ENCODE data around the gene C5orf58.
"Not testable (repeated sequence)": the region's sequence is repeated elsewhere in the genome, so short reads cannot be mapped to it uniquely, and the experiment has no call there.

The C5orf58 gene

DNA sequence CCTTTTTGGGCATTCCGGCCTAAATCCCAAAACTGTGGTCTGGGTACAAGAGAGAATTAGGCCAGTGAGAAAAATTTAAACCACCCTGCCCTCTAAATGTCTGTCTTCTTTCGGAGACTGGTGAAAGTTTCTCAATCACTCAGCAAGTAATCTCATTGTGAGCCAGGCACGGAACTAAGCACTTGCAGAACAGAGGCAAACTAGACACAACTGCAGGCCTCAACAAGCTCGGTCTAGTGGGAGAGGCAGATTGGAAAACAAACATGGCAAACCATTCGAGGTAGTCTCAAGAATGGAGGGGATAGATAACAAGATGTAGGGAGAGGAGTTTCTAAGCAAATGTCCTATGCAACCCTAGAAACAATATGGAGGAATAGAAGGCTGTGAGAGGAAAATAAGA is 8.9 kb upstream of the C5orf58 start:
- DNase-seq (ENCODE audit: low read depth in 2 of 2) = no peak

DNA sequence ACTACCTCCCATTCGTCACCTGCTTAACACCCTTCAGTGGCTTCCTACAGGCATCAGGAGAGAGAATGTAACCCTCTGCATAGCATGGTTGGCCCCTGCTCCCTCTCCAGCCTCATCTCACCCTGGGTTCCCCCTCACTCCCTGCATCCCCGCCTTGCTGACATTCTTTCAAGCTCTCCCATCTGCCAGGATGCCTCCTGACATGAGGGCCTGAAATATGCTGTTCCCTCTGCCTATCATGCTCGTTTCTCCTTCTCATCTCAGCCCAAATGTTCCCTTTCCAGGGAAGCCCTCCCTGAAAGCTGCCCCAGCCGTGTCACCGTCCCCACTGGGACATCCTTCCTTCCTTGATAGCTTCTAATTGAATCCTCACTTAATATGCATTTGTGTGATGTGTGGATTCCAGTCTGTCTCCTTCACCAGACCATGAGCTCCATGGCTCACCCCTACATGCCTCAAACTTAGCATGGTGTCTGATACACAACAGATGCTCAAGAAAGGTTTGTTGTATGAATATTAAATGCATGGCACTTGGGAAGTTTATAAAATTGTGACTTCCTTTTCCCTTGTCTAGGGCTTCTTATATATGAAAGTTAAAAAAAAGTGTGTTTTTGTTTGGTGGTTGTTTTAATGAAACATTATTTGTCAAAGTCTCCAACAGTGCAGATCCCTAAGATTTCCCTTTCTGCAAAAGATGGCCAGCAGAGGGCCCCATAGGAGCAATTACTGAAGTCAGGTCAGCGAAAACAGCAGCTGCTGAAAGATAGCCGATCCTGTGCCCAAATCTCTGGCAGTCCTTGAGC is 7.3 kb upstream of the C5orf58 start:
- DNase-seq (ENCODE audit: low read depth in 2 of 2) = peak; percentile 36 to 51

DNA sequence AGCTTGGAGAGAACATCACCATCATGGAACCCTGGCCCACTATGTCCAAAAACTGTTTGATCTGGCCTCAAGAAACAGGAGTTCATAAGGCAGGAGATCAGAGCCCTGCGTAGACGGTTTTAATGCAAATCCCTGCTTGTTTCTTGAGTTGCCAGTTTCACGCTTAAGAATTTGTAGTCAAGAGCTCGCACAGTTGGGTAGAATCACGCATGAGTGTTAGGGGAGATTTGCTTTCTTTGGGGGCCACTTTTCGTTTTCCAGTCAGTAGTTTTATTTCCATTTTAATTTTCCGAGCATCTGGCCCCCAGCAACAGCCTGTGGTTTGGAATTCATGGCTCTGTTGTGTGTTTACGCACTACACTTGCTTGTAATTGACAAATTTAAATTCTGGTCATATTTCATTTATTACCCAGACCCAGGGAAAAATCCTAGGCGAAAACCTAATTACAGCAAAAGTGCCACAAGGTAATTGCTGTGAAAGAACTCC is 6.6 kb upstream of the C5orf58 start:
- DNase-seq (ENCODE audit: low read depth in 2 of 2) = no peak

DNA sequence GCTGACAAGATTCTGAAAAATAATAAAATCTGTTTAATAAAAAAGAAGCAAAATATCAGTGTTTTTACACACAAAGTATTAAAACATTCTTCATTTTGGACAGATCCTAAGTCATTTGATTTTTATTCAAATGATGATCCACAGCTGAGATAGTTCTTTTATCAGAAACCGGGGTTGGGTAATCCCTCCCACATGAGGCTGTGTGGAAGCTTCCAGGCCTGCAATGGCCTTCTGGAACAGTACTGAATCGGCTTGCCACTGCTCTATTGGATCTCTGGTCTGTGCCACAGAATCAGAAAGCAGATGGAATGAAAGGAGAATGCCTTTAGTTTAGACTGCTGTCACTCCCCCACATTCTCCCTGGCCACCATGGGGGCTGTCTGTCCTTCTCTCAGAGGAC is 6.1 kb upstream of the C5orf58 start:
- no peak for DNase-seq (ENCODE audit: low read depth in 2 of 2)

DNA sequence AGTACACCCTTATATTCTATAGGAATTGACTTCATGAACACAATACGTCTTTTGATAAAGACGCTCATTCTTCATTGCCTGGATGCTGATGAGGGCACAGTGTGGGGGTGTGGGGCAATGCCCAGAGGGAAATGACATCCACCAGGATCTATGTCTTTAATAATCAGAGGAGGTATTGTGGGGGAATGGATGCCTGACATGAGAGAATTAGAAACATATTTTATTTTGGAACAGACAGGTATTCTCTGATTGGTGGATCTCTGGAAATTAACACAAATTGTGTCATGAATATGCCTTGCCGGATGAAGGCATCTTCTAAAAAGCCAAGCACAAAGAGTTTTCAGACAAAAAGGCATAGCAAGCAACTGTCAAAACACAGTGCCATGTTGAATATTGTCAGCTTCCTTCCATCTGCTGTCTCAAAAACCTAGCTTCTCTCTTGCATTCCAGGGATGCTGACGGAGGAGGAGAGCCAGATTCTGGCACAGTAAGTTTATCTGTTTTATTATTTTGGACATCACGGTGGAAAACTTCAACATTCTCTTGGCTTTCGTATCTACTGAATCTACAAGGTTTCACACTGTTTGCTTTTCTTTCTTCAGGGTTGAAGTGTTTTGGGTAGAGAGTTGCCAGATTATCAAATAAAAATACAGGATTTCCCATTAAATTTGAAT is 3.9 kb upstream of the C5orf58 start:
- no peak for DNase-seq (ENCODE audit: low read depth in 2 of 2)

DNA sequence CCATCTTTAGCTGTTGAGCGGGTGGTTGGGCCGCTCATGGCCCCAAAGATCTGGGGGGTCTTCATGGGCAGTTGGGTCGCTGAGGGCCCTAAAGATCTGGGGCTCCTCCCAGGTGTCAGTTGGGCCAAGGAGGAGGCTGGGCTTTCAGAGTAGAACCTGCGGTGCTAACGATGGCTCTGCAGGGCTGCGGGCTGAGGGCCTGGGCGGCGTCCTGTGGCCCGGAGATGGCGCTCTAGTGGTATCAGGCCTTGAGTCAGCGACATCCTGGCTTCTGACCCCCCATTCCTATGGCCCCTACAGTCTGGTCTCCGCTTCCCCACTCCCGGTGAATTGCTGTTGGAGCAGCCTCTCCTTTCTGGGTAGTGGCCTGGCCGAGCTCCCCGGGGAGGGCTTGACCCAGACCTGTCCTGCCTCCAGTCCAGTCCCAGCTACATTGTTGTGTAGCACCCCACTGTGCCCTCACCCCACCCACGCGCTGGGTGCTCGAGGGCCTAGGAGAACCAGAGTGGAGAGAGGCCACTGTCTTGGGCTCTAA is 640 bp downstream of the C5orf58 start:
- no peak for DNase-seq (ENCODE audit: low read depth in 2 of 2)

DNA sequence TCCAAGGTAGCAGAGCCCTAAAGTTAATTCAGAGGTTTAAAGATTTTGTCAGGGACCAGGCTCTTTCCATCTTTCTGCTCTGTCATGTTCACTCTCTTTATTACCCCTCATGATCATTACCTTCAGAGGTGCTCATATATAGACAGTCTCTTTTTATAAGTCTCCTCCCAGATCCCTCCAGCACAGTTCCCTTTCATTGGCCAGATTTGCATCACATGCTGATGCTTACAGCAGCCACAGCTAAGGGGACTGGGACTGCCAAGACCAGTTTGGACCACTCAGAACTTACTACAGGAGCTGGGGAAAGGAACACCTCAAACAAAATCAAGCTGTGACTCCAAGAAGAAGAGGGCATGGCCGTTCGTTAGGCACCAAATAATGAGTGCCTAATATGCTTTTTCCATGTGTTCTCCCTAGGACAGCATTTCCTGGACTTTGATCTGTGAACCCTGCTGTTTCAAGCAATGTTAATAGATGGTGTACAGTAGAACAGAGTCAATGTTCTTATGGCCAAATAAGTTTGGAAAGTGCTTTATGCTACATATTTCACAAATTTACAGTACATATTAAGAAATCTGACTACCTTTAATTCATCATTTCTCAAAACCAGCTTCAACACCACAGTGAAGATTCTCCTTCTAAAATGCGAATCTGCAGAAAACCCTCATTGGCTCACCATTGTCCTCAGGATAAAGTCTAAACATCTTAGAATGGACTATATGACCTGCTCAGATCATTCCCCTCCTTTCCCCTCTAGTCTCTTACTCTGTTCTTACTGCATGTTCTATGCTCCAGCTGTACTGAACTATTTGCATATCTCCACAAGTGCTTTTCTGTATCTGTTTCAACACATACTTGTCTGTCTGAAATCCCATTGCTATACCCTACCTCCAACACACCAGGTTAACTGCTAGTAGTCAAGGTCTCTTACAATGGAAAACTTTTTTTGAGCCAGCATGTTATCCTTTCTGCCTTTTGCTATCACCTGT is 3.4 kb downstream of the C5orf58 start:
- no peak for DNase-seq (ENCODE audit: low read depth in 2 of 2)

DNA sequence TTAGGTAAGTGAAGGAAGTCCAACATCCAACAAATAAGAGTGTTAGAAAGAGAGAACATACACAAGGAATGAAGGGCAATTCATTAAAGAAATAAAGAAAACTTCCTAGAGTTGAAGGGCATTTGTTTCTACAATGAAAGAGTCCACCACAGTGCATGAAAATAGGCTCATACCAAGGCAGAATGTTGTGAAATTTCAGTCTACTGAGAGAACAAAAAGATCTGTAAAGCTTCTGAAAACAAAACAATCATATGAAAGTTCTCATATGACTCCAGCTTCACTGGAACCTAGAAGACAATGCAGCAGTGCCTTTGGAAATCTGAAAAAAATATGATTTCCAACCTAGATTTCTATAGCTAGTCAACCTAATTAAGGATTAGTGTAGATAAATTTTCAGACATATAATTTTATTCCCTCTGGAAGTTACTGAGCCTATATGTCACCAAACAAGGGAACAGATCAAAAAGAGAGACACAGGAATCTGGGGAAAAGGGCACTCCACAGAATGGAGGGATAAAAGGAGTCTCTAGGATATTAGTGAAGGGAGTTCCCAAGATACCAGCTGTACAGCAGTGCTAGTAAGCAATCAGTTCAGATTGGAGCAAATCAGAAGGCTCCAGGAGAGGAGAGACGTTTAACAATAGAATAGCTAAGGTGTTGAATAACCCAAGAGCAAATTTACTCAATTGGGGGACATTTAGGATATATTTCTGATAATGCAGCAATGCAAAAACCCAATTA is 5.8 kb downstream of the C5orf58 start:
- no peak for DNase-seq (ENCODE audit: low read depth in 2 of 2)

DNA sequence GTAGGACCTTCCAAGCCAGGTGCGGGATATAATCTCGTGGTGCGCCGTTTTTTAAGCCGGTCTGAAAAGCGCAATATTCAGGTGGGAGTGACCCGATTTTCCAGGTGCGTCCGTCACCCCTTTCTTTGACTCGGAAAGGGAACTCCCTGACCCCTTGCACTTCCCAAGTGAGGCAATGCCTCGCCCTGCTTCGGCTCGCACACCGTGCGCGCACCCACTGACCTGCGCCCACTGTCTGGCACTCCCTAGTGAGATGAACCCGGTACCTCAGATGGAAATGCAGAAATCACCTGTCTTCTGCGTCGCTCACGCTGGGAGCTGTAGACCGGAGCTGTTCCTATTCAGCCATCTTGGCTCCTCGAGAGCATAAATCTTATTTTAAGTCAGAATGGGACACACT is 12.7 kb downstream of the C5orf58 start:
- DNase-seq (ENCODE audit: low read depth in 2 of 2) = not testable (repeated sequence)

DNA sequence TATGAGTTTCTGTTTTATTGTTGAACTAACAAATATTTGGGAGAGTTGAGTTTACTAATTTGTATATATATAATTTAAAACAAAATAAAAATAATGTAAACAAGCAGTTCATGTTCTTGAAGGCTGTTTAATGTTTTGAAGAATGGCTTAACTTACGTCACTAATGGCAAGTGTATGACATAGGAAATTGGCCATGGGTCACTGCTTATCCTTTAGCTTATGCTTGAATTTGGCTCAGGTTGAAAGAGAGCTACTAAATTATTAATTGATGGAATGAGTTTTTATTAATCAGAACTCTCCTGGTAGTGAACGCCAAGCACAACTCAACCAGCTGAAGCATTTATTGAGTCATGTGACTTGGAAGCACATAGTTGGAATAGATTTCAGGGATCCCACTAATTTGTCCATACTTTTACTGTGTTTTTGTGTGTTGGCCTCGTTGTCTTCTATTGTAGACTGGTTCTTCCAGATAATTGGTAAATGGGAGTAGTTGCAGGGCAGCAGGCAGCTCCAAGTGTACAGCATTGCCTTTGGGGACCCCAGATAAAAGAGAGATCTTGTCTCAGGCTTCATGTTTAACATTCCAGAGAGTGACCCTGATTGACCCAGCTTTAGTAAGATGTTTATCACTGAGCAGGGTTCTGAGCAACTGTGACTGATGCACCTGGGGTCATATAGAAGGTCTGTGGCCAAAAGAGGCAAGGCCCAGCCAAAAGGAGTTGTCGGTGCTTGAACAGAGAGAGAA is 13.5 kb downstream of the C5orf58 start:
- DNase-seq (ENCODE audit: low read depth in 2 of 2) = no peak

DNA sequence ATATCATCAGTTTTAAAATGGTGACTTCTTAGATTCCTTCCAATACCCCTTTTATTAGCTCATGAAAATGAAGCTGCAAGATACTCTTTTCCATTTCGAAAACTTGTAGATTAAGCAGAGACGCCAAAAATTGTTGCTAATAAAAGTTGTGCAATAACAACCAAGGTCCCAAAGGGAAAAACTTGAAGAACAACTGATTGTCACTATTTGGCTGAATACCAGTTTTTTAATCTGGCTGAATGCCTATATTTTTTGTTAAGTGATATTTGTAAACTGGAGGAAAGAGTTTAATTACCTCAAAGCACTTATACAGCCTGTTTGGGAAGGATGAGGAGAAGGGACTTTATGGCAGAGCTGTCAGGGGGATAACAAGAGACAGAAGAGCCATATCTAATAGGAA is 14.6 kb downstream of the C5orf58 start:
- no peak for DNase-seq (ENCODE audit: low read depth in 2 of 2)

DNA sequence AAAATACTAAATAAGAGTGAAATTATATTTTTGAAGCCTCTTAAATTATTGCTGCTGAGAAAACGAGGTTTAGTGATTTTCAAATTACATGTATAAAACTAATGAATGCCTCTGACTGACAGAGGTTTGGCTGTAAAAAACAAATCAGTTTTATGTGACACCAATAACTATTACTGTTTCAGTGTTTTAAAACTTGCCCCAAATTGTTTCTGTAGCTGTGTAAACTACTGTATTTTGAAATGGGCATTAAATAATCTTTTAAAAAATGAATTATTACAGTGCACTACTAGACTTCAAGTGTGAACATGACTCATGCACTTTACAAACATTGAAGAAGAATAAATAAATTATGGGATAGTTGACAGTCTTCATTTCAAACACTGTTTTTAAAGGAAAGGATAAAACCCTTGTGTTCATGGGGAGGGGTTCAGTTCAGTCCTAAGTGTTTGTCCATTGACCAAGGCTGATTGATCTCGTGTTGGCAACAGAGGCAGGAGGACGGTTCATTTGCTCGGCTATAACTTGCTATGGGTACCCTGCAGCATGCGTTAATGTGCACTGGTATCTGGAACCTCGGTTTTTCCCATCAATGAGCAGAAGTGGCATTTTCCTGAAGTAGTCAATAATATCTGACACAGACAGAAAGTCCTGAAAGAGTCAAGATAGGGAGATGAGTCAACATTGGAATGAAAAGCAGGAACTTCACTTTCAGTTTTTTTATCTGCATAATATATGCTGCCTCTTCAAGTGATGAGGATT is 15.6 kb downstream of the C5orf58 start:
- DNase-seq (ENCODE audit: low read depth in 2 of 2) = no peak

DNA sequence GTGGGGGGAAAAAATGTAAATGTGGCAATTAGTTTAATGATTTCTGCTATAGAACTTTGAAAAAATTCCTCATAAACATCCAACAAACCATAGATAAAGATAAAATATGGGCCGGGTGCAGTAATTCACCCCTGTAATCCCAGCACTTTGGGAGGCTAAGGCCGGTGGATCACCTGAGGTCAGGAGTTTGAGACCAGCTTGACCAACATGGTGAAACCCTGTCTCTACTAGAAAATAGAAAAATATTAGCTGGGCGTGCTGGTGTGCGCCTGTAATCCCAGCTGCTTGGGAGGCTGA is 16.1 kb downstream of the C5orf58 start:
- DNase-seq (ENCODE audit: low read depth in 2 of 2) = not testable (repeated sequence)

DNA sequence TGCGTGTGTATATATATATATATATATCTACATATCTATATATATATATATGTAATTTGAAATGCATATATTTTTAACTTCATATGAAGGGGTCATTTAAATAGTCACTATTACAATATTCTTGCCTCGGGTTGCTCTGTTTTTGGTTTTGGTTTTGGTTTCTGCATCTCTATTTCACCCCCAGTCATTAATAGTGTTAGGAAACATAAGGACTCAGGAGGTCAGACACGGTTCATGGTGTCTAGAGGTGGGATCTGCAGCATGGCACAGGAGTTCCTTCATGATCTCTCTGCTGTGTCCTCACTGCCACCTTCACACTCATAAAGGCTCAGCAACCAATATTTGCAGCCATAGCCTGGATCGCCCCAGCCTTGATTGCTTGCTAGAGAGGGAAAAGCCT is 16.6 kb downstream of the C5orf58 start:
- DNase-seq (ENCODE audit: low read depth in 2 of 2) = no peak

DNA sequence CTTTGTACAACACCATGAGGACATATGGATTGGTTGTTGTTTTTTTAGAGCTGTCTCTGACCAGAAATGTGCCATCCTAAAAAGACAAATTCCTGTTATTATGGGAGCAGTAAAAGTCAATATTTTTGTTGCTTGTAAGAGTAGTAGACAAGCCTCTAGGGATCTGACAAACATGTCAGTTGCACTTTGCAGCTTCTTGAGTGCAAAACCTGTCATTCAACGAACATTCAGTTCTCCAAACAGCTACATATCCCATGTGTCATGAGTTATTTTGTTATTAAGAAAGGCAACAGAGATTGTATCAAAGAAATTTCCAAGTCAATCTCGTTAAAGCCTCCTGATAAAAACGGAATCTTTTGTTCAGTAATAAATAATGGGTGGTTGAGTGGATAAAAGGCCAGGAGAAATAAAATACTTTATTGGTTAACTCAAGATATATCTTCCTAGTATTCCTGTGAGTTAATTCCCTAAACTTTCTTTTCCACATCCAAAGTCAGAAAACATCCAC is 18.1 kb downstream of the C5orf58 start:
- no peak for DNase-seq (ENCODE audit: low read depth in 2 of 2)

DNA sequence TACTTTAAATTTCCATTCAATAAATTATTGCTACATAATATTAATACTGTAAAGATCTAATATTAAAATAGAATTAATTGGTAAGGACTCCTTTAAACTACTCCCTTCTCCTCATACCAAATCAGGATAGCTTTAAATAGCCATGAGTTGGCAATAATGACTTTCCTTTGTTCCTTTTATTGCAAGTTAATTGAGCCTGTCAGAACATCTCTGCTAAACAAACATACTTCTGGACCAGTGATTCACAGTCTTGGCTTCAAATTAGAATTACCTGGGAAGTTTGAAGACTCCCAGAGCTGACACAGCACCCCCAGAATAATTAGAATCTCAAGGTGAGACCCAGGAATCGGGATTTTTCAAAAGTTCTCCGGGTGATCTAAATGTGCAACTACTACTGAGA is 18.7 kb downstream of the C5orf58 start:
- no peak for DNase-seq (ENCODE audit: low read depth in 2 of 2)

DNA sequence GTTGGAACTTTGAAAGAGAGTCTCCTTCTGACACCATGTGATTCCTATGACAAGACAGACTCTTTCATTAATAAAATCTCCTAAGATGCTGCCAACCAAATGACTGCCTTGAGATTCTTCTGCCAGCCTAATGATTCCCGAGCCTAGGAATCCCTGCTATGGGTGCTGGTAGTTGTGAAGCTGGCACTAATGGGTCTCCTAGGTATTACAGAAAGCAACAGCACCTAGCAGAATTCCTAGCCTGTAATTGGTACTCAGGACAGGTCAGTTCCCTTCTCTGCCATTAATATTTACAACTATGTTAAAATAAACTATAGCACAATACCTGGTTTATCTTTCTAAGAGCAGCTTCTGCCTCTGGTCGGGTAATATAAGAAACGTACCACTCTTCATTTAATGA is 19.3 kb downstream of the C5orf58 start:
- no peak for DNase-seq (ENCODE audit: low read depth in 2 of 2)

DNA sequence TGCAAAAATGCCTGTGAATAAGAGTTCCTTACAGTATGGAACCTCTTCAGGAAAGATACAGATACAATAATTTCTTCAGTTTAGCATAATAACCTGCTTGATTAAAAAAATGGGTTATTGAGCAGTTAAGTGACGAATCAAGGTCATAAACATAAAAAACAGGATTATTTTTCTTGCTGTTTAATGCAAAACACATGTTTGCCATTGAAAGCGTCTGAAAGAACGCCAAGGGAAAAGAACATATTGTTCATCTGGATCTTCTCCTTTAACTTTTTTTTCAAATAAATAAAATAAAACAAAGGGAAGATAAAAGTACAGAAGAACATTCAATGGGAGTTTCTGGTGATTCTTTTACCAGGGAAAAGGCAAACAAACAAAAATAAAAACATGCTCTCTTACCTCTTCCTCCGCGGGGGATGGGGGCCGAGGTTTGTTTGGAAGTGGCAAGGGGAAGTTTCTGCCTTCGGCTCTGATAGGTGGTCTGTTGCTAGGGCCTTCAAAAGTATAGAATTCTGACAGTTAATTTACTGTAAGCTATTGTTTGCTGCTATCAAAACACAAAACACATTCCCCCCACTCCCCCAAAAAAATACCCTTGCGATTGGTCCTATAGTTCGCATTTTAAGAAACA is 20.1 kb downstream of the C5orf58 start:
- DNase-seq (ENCODE audit: low read depth in 2 of 2) = no peak

DNA sequence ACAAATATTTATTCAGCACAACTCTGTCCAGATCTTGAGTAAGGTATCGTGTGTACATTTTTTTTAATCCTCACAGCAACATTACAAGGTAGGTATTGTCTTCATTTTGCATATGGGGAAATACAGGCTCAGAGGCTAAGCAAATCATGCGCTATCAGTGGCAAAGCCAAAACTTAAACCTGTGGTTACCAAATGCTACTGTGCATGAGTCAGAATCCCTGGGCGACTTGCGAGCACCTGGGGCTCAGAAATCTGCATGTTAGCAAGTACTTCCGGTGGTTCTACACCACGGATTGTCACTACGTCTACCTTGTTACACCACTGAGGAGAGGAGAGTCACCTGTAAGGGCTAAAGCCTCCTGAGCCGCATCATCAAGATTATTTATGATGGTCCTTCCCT is 21.3 kb downstream of the C5orf58 start:
- peak in 1 of 2 donors; percentile 65 for DNase-seq (ENCODE audit: low read depth in 2 of 2)

Data from stimulated activated CD8-positive, alpha-beta memory T cell treated with anti-CD3 and anti-CD28 coated beads, Interleukin-15, amount 100 ng/mL, for 4 hours (primary cell).